ENCODE measurements around the gene NEURL1B.

- TF ChIP-seq FOXA1 (IDR thresholded peaks at IDR 0.05) (no peak), SP1 (IDR thresholded peaks at IDR 0.05) (no peak), SUZ12 (IDR thresholded peaks at IDR 0.05) (no peak), BHLHE40 (IDR thresholded peaks at IDR 0.05; ENCODE audit: borderline replicate concordance) (no peak)
These were observed 62.9 kb downstream of the NEURL1B start for GRCh38 chr5:172703952-172704351.

Measured in HEK293T (cell line).